HG02852 (cell line): Measurements from ENCODE around the gene CLSTN2.

ENCODE experiments used
- ATAC-seq: cut with Tn5 transposase; IDR thresholded peaks from one replicate; pipeline ENCODE4 v1.9.1; 2021; ENCODE audit warnings: mild to moderate bottlenecking, moderate library complexity; ENCODE audit not compliant: unreplicated experiment

CLSTN2 gene

GRCh38 chr3:140438736-140439470 is 503.9 kb downstream of the CLSTN2 start:
- ATAC-seq, result no peak

- no peak for ATAC-seq
Observed at GRCh38 chr3:140439527-140439926, 504.5 kb downstream of the CLSTN2 start.

GRCh38 chr3:140440446-140440845 is 505.5 kb downstream of the CLSTN2 start:
- no peak for ATAC-seq

- no peak for ATAC-seq
Observed at GRCh38 chr3:140441006-140441405, 506.0 kb downstream of the CLSTN2 start.

GRCh38 chr3:140442621-140443020 is 507.6 kb downstream of the CLSTN2 start:
- ATAC-seq, result no peak

GRCh38 chr3:140443073-140443472 is 508.1 kb downstream of the CLSTN2 start:
- no peak for ATAC-seq

- ATAC-seq, result no peak
Observed at GRCh38 chr3:140443806-140444205, 508.8 kb downstream of the CLSTN2 start.

GRCh38 chr3:140446734-140447133 is 511.7 kb downstream of the CLSTN2 start:
- no peak for ATAC-seq

- no peak for ATAC-seq
Observed at GRCh38 chr3:140447136-140447535, 512.2 kb downstream of the CLSTN2 start.

- no peak for ATAC-seq
Observed at GRCh38 chr3:140448001-140448400, 513.0 kb downstream of the CLSTN2 start.

- ATAC-seq, result no peak
Observed at GRCh38 chr3:140449413-140450256, 514.6 kb downstream of the CLSTN2 start.

- ATAC-seq, result no peak
Observed at GRCh38 chr3:140453750-140454149, 518.8 kb downstream of the CLSTN2 start.

- no peak for ATAC-seq
Observed at GRCh38 chr3:140455521-140456214, 520.7 kb downstream of the CLSTN2 start.

GRCh38 chr3:140456974-140457373 is 522.0 kb downstream of the CLSTN2 start:
- ATAC-seq, result no peak

- no peak for ATAC-seq
Observed at GRCh38 chr3:140459462-140459861, 524.5 kb downstream of the CLSTN2 start.

- ATAC-seq, result no peak
Observed at GRCh38 chr3:140461250-140461649, 526.3 kb downstream of the CLSTN2 start.

- ATAC-seq, result no peak
Observed at GRCh38 chr3:140463355-140463754, 528.4 kb downstream of the CLSTN2 start.

- ATAC-seq, result no peak
Observed at GRCh38 chr3:140465988-140466387, 531.0 kb downstream of the CLSTN2 start.

- ATAC-seq, result no peak
Observed at GRCh38 chr3:140466535-140466934, 531.5 kb downstream of the CLSTN2 start.

GRCh38 chr3:140467104-140467577 is 532.2 kb downstream of the CLSTN2 start:
- no peak for ATAC-seq

GRCh38 chr3:140467796-140468315 is 532.9 kb downstream of the CLSTN2 start:
- no peak for ATAC-seq
